OCI-M2 (cell line): ENCODE results near the gene ANKRD12.
"Not testable (repeated sequence)": the region's sequence is repeated elsewhere in the genome, so short reads cannot be mapped to it uniquely, and the experiment has no call there.

Experiments
- DNase-seq: peaks from one replicate; lab custom pipeline; 2025; ENCODE audit not compliant: unreplicated experiment; lab: John Stamatoyannopoulos, UW

The ANKRD12 gene

GRCh38 chr18:9231852-9232486 is 95.4 kb downstream of the ANKRD12 start:
- no peak for DNase-seq

- no peak for DNase-seq
Observed at GRCh38 chr18:9232977-9233376, 96.4 kb downstream of the ANKRD12 start.

- no peak for DNase-seq
Observed at GRCh38 chr18:9233771-9234440, 97.3 kb downstream of the ANKRD12 start.

GRCh38 chr18:9234528-9234927 is 97.9 kb downstream of the ANKRD12 start:
- no peak for DNase-seq

DNA sequence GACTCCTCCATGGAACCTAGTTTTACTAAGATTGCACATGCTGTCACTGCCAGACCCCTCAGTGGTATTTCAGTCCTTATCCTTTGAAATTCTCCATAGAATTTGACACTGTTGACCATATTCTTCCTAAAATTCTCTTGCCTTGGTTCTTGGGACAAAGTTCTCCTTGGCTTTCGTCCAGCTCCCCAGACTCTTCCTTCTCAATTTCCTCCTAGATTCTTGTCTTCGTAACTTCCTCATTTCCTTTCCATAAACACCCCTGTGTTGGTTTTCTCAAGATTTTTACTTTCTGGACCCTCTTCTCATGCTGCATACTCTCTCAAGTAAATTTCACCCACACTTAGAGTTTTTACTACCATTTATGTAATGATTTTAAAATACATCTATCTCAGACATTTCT is 101.4 kb downstream of the ANKRD12 start:
- DNase-seq = no peak

GRCh38 chr18:9239720-9240119 is 103.1 kb downstream of the ANKRD12 start:
- DNase-seq = no peak

GRCh38 chr18:9240270-9240669 is 103.7 kb downstream of the ANKRD12 start:
- DNase-seq = no peak

DNA sequence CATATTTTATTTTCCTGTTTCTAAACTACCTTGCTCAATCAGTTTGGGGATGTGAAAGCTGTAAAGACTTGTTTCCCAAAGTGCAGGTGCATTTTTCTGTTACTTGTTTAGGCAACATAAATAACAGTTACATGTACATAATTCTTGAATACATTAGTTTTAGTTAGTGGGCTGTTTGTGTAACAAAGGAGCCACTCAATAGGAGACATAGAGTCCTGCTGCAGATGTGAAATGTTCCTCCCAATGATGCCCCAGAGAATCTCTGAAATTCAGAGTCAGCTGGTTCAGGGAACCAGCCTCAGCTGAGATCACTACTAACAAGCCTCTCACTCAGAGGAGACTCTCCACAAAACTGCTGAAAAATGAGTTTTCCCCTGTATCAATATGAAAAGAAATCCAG is 106.4 kb downstream of the ANKRD12 start:
- DNase-seq = no peak

DNA sequence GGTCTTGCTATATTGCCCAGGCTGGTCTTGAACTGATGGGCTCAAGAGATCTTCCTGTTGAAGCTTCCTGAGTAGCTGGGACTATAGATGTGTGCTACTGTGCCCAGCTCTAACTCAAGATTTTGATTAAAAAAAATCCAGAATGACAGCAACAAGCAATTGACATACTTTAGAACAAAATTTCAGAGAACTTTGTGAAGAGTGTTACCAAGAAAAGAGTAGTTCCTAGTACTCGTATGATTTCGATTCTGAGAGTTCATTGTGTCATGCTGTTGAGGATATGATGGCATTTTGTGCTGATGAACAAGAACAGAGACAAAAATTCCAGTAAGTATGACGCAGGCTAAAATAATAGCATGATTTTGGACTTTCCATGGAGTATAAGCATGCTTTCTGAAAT is 107.8 kb downstream of the ANKRD12 start:
- no peak for DNase-seq

- no peak for DNase-seq
Observed at GRCh38 chr18:9248661-9249060, 112.1 kb downstream of the ANKRD12 start.

- no peak for DNase-seq
Observed at GRCh38 chr18:9249254-9249653, 112.7 kb downstream of the ANKRD12 start.

DNA sequence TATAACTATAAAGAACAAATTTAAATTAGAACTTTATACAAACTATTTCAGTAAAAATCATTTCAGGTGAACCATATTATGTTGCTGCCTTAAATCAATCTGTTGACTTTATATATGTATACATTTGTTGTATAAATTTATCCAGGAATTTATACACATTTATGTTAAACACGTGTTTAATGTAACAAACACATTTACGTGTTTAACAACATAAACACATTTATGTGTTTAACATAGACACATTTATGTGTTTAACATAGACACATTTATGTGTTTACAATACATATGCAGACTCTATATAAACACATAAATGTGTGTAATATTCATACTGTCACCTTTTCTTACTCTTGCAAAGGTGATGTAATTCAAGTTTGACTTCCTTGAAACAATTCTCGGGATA is 122.6 kb downstream of the ANKRD12 start:
- DNase-seq = no peak

- DNase-seq = no peak
Observed at GRCh38 chr18:9260388-9261380, 124.1 kb downstream of the ANKRD12 start.

GRCh38 chr18:9263264-9263663 is 126.7 kb downstream of the ANKRD12 start:
- DNase-seq = no peak

GRCh38 chr18:9264797-9265196 is 128.2 kb downstream of the ANKRD12 start:
- DNase-seq = not testable (repeated sequence)

- no peak for DNase-seq
Observed at GRCh38 chr18:9273221-9273620, 136.6 kb downstream of the ANKRD12 start.

DNA sequence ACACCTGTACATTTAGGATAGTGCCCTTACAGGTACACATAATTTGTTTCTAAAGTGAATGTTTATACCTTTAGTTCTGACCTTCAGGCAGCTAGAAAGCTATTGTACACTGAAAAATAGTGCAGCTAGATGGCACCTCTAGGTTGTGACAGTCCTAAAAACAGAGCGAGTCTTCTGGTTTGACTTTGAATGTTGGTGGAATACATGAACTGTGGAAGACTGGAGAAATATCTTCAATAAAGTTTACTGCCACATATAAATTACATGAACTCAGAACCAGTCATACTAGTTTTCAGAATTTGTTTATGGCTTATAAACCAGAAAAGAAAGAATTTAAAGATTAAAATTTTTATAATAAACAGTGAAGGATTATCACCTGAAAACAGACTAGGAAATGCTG is 139.3 kb downstream of the ANKRD12 start:
- DNase-seq = no peak

DNA sequence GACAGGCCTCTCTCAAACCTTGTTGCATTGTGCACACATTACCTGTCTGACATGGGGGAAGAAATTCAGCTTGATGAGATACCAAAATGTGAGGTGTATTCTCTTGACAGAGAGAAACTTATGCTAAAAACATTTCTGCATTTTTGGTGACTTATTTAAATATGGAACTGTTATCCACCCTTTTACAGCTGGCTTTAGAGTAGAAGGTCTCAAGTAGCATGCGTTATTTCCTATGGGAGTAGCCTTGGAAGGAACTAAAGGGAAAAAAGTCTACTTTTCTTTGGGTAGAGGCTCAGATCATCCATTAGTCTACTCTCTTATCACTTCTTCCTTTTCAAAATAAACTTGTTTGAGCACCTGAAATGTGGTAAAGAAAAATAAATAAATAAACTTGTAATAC is 141.4 kb downstream of the ANKRD12 start:
- DNase-seq = no peak

DNA sequence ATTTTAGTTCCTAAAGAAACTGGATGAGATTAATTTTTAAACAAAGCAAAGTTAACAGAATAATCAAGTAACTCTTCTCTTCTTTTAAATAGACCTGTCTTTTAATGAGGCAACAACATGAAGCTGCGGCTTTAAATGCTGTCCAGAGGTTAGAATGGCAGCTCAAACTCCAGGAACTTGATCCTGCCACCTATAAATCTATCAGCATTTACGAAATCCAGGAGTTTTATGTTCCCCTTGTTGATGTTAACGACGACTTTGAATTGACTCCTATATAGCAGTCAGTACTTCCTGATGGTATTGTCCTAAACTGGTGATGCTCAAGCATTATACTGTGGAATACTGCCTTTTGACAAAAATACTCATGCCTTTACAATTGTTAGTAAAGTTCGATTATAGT is 144.3 kb downstream of the ANKRD12 start:
- no peak for DNase-seq

- DNase-seq = no peak
Observed at GRCh38 chr18:9281780-9282179, 145.2 kb downstream of the ANKRD12 start.

- no peak for DNase-seq
Observed at GRCh38 chr18:9283791-9284190, 147.2 kb downstream of the ANKRD12 start.

- DNase-seq = no peak
Observed at GRCh38 chr18:9285604-9286003, 149.0 kb downstream of the ANKRD12 start.
